ENCODE results near the gene CPEB1. TPM values are rescaled to one million over a fixed set of nuclear protein-coding genes. Genes with fewer than 3 reads are reported as not detected.

CPEB1 gene
- total RNA-seq, 1 donor from 2014 or later = 0.72 TPM

- H3K4me3 Mint-ChIP-seq = no peak overlapping the region
- H3K9me3 Mint-ChIP-seq = no peaks in the 10 kb centered on the region
- peaks cover 14% of the 10 kb centered on the region for H3K4me1 Mint-ChIP-seq
- no peaks in the 10 kb centered on the region for H3K27me3 Mint-ChIP-seq (ENCODE audit: low read depth)
- H3K36me3 Mint-ChIP-seq (ENCODE audit: low read depth) = no peaks in the 10 kb centered on the region
- no peak overlapping the region for H3K27ac Mint-ChIP-seq (ENCODE audit: unreplicated experiment)
- TF ChIP-seq, protein P1, sequence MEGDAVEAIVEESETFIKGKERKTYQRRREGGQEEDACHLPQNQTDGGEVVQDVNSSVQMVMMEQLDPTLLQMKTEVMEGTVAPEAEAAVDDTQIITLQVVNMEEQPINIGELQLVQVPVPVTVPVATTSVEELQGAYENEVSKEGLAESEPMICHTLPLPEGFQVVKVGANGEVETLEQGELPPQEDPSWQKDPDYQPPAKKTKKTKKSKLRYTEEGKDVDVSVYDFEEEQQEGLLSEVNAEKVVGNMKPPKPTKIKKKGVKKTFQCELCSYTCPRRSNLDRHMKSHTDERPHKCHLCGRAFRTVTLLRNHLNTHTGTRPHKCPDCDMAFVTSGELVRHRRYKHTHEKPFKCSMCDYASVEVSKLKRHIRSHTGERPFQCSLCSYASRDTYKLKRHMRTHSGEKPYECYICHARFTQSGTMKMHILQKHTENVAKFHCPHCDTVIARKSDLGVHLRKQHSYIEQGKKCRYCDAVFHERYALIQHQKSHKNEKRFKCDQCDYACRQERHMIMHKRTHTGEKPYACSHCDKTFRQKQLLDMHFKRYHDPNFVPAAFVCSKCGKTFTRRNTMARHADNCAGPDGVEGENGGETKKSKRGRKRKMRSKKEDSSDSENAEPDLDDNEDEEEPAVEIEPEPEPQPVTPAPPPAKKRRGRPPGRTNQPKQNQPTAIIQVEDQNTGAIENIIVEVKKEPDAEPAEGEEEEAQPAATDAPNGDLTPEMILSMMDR (conservative IDR thresholded peaks at IDR 0.05) = no peak
- no peak for DNase-seq (ENCODE audit: low read depth, low spot score)
These were observed 80.5 kb downstream of the CPEB1 start for GRCh38 chr15:82566690-82567089.

GRCh38 chr15:82558502-82558901 is 88.7 kb downstream of the CPEB1 start:
- Mint-ChIP-seq H3K4me1 (no peaks in the 10 kb centered on the region), H3K9me3 (no peaks in the 10 kb centered on the region), H3K36me3 (ENCODE audit: low read depth) (no peaks in the 10 kb centered on the region), H3K27ac (ENCODE audit: unreplicated experiment) (no peak overlapping the region), H3K4me3 (no peak overlapping the region), H3K27me3 (ENCODE audit: low read depth) (no peaks in the 10 kb centered on the region)
- no peak for DNase-seq (ENCODE audit: low read depth, low spot score)
- TF ChIP-seq, protein P1 (conservative IDR thresholded peaks at IDR 0.05) = no peak

- no peaks in the 10 kb centered on the region for H3K4me1 Mint-ChIP-seq
- H3K36me3 Mint-ChIP-seq (ENCODE audit: low read depth) = no peaks in the 10 kb centered on the region
- DNase-seq (ENCODE audit: low read depth, low spot score) = no peak
- H3K27ac Mint-ChIP-seq (ENCODE audit: unreplicated experiment) = no peak overlapping the region
- H3K4me3 Mint-ChIP-seq = no peak overlapping the region
- TF ChIP-seq, protein P1 (conservative IDR thresholded peaks at IDR 0.05) = no peak
- peaks cover 5% of the 10 kb centered on the region for H3K27me3 Mint-ChIP-seq (ENCODE audit: low read depth)
- H3K9me3 Mint-ChIP-seq = no peaks in the 10 kb centered on the region
These were observed 90.7 kb downstream of the CPEB1 start for GRCh38 chr15:82556315-82557035.

DNA sequence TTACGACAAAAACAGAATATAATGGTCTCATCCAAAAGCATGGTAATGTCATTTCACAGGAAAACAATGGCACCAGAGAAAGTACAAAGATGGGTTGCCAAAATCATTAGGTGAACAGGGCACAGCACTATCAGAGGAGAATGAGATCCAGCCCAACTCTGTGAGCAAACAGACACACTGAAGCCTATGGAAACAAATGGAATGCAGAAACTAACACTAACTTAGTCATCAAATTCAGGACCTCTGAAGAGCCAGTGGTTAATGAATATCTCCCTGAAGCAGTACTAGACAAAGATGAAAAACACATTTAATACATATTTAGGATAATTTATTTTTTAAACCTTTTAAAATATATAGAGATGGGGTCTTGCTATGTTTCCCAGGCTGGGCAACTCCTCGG is 92.3 kb downstream of the CPEB1 start:
- H3K4me3 Mint-ChIP-seq = no peak overlapping the region
- no peaks in the 10 kb centered on the region for H3K36me3 Mint-ChIP-seq (ENCODE audit: low read depth)
- H3K4me1 Mint-ChIP-seq = no peaks in the 10 kb centered on the region
- H3K27me3 Mint-ChIP-seq (ENCODE audit: low read depth) = peaks cover 5% of the 10 kb centered on the region
- H3K9me3 Mint-ChIP-seq = no peaks in the 10 kb centered on the region
- DNase-seq (ENCODE audit: low read depth, low spot score) = no peak
- H3K27ac Mint-ChIP-seq (ENCODE audit: unreplicated experiment) = no peak overlapping the region
- TF ChIP-seq, protein P1 (conservative IDR thresholded peaks at IDR 0.05) = no peak

- DNase-seq (ENCODE audit: low read depth, low spot score) = no peak
- no peaks in the 10 kb centered on the region for H3K9me3 Mint-ChIP-seq
- no peak overlapping the region for H3K4me3 Mint-ChIP-seq
- H3K27me3 Mint-ChIP-seq (ENCODE audit: low read depth) = peaks cover 5% of the 10 kb centered on the region
- TF ChIP-seq, protein P1 (conservative IDR thresholded peaks at IDR 0.05) = no peak
- no peaks in the 10 kb centered on the region for H3K36me3 Mint-ChIP-seq (ENCODE audit: low read depth)
- H3K4me1 Mint-ChIP-seq = no peaks in the 10 kb centered on the region
- no peak overlapping the region for H3K27ac Mint-ChIP-seq (ENCODE audit: unreplicated experiment)
These were observed 92.8 kb downstream of the CPEB1 start for GRCh38 chr15:82554351-82554750.
